Sigmoid colon (tissue), 4 donors: ENCODE measurements around the gene MATCAP1.

Experiments
- EP300 ChIP-seq, 4 donors: sonication (generic); formaldehyde crosslinking; IDR thresholded peaks; one replicate each; pipeline ENCODE4 v1.6.1; 2017; ENCODE audit warnings: antibody characterized with exemption in 4 of 4
- POLR2A ChIP-seq, 2 donors: fragments of 450-650 bp; IDR thresholded peaks; one replicate each; pipeline ENCODE4 v1.6.1; 2016; ENCODE audit warnings: antibody characterized with exemption in 2 of 2, mild to moderate bottlenecking in 2 of 2, moderate library complexity in 2 of 2
- TF ChIP-seq, protein P1 (sequence below), 4 experiments: fragments of 450-650 bp in 3 of 4; fragments of 200-600 bp in 1 of 4; IDR thresholded peaks; one replicate each; pipeline ENCODE4 v1.5.1; 2016 to 2019; ENCODE audit warnings: antibody characterized with exemption in 4 of 4, mild to moderate bottlenecking in 3 of 4, moderate library complexity in 2 of 4

DNA sequence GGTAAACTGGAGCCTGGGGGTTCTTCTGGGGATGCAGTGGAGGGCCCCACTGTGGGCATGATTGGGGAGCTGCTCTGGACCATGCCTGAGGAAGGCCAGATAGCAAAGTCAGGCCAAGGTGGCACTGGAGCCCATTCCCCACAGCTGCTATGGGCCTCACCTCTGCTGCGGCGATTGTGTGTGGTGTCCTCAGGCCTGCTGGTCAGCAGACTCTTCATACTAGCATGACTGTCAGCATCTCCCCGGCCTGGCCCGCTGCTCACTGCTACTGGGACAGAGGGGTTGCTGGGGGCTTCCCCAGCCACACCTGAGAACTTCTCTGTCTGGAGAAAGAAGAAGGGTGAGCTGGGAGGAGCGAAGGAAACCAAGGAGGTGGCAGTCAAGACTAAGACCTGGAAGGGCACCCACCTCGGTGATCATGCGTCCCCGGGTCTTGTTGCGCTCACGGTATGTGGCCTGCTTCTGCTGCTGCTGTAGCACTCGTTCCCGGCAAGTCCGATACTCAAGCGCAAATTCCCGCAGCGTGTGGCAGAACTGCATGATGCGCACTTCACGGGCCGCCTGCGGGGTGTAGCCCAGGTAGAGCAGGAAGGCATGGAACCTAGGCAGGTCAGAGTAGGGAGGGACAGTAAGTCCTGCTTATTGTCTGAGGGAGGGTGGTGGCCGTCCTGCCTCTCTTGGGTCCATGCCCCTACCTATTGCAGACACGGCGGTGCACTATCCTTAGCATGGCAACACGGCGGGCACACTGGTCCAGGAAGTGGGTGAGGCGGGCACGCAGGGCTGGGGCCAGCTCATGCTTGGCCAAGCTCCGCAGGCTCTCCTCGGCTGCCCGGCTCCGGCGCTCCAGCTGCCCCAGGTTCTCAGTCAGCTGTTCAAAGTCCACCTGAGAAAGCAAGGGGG, 46.4 kb upstream of the MATCAP1 start:
- TF ChIP-seq POLR2A (IDR thresholded peaks at IDR 0.05) (no peak), EP300 (IDR thresholded peaks at IDR 0.05) (no peak)
- TF ChIP-seq, protein P1, sequence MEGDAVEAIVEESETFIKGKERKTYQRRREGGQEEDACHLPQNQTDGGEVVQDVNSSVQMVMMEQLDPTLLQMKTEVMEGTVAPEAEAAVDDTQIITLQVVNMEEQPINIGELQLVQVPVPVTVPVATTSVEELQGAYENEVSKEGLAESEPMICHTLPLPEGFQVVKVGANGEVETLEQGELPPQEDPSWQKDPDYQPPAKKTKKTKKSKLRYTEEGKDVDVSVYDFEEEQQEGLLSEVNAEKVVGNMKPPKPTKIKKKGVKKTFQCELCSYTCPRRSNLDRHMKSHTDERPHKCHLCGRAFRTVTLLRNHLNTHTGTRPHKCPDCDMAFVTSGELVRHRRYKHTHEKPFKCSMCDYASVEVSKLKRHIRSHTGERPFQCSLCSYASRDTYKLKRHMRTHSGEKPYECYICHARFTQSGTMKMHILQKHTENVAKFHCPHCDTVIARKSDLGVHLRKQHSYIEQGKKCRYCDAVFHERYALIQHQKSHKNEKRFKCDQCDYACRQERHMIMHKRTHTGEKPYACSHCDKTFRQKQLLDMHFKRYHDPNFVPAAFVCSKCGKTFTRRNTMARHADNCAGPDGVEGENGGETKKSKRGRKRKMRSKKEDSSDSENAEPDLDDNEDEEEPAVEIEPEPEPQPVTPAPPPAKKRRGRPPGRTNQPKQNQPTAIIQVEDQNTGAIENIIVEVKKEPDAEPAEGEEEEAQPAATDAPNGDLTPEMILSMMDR (IDR thresholded peaks at IDR 0.05): no peak
